ENCODE measurements around the gene SYK. TPM values are rescaled to one million over a fixed set of nuclear protein-coding genes. Genes with fewer than 3 reads are reported as not detected.

Gene SYK
- total RNA-seq, 1 donor from 2014 or later: not detected

GRCh38 chr9:90801973-90802322, 329 bp downstream of the SYK start:
- Histone ChIP-seq H3F3A (ENCODE audit: low read depth) (no peaks in the 10 kb centered on the region), H3K4me2 (peak overlapping the region; percentile 91), H3K79me2 (ENCODE audit: low read depth) (no peaks in the 10 kb centered on the region), H4K20me1 (ENCODE audit: low read depth) (no peaks in the 10 kb centered on the region), H2AFZ (replicated peaks) (peak overlapping the region; percentile 89), H3K36me3 (no peaks in the 10 kb centered on the region), H3K4me3 (peak overlapping the region; percentile 56), H3K27ac (no peak overlapping the region), H3K9ac (no peak overlapping the region), H3K4me1 (peaks cover 7% of the 10 kb centered on the region), H3K27me3 (peaks cover 86% of the 10 kb centered on the region), H3K9me3 (ENCODE audit: low read depth) (no peaks in the 10 kb centered on the region)
- Mint-ChIP-seq H3K4me3 (peak overlapping the region; percentile 81), H3K9me3 (peaks cover 2% of the 10 kb centered on the region), H3K4me1 (peaks cover 2% of the 10 kb centered on the region), H3K27ac (no peak overlapping the region), H3K27me3 (ENCODE audit: insufficient read depth, low read depth) (peaks cover 27% of the 10 kb centered on the region), H3K36me3 (no peaks in the 10 kb centered on the region)
- DNase-seq (ENCODE audit: low spot score): peak; percentile 20
- TF ChIP-seq CTCF (IDR thresholded peaks at IDR 0.05): no peak
- peak; percentile 92 for TF ChIP-seq EZH2 (IDR thresholded peaks at IDR 0.05)
- peak; percentile 78 for TF ChIP-seq EZH2phosphoT487 (IDR thresholded peaks at IDR 0.05)

GRCh38 chr9:90802386-90802985, 867 bp downstream of the SYK start:
- H3K4me1 ChIP-seq: peaks cover 7% of the 10 kb centered on the region
- no peaks in the 10 kb centered on the region for H3F3A ChIP-seq (ENCODE audit: low read depth)
- no peak for DNase-seq (ENCODE audit: low spot score)
- peaks cover 27% of the 10 kb centered on the region for H3K27me3 Mint-ChIP-seq (ENCODE audit: insufficient read depth, low read depth)
- H3K4me2 ChIP-seq: peak overlapping the region; percentile 91
- TF ChIP-seq EZH2 (IDR thresholded peaks at IDR 0.05): no peak
- TF ChIP-seq CTCF (IDR thresholded peaks at IDR 0.05): no peak
- no peak for TF ChIP-seq EZH2phosphoT487 (IDR thresholded peaks at IDR 0.05)
- H3K27me3 ChIP-seq: peaks cover 86% of the 10 kb centered on the region
- H2AFZ ChIP-seq (replicated peaks): no peak overlapping the region
- peaks cover 2% of the 10 kb centered on the region for H3K9me3 Mint-ChIP-seq
- no peaks in the 10 kb centered on the region for H3K36me3 Mint-ChIP-seq
- peaks cover 2% of the 10 kb centered on the region for H3K4me1 Mint-ChIP-seq
- H3K4me3 Mint-ChIP-seq: peak overlapping the region; percentile 81
- no peak overlapping the region for H3K27ac Mint-ChIP-seq
- H3K36me3 ChIP-seq: no peaks in the 10 kb centered on the region
- no peak overlapping the region for H3K27ac ChIP-seq
- peak overlapping the region; percentile 56 for H3K4me3 ChIP-seq
- no peaks in the 10 kb centered on the region for H3K9me3 ChIP-seq (ENCODE audit: low read depth)
- no peak overlapping the region for H3K9ac ChIP-seq
- no peaks in the 10 kb centered on the region for H3K79me2 ChIP-seq (ENCODE audit: low read depth)
- H4K20me1 ChIP-seq (ENCODE audit: low read depth): no peaks in the 10 kb centered on the region

- no peaks in the 10 kb centered on the region for H3K36me3 ChIP-seq
- H3K4me2 ChIP-seq: no peak overlapping the region
- peaks cover 7% of the 10 kb centered on the region for H3K4me1 ChIP-seq
- Mint-ChIP-seq H3K27ac (no peak overlapping the region), H3K27me3 (ENCODE audit: insufficient read depth, low read depth) (peaks cover 30% of the 10 kb centered on the region), H3K9me3 (peaks cover 2% of the 10 kb centered on the region), H3K4me3 (no peak overlapping the region), H3K4me1 (peaks cover 2% of the 10 kb centered on the region), H3K36me3 (no peaks in the 10 kb centered on the region)
- DNase-seq (ENCODE audit: low spot score): no peak
- H4K20me1 ChIP-seq (ENCODE audit: low read depth): no peaks in the 10 kb centered on the region
- no peak overlapping the region for H2AFZ ChIP-seq (replicated peaks)
- H3K27me3 ChIP-seq: peaks cover 80% of the 10 kb centered on the region
- H3K79me2 ChIP-seq (ENCODE audit: low read depth): no peaks in the 10 kb centered on the region
- H3K9me3 ChIP-seq (ENCODE audit: low read depth): no peaks in the 10 kb centered on the region
- no peak overlapping the region for H3K27ac ChIP-seq
- no peaks in the 10 kb centered on the region for H3F3A ChIP-seq (ENCODE audit: low read depth)
- H3K9ac ChIP-seq: no peak overlapping the region
- TF ChIP-seq EZH2 (IDR thresholded peaks at IDR 0.05): no peak
- no peak for TF ChIP-seq CTCF (IDR thresholded peaks at IDR 0.05)
- no peak for TF ChIP-seq EZH2phosphoT487 (IDR thresholded peaks at IDR 0.05)
- H3K4me3 ChIP-seq: no peak overlapping the region
These were observed 2.4 kb downstream of the SYK start for GRCh38 chr9:90803860-90804593.
